ENCODE measurements around the gene TSPAN12. TPM values are rescaled to one million over a fixed set of nuclear protein-coding genes. Genes with fewer than 3 reads are reported as not detected.
A peak's percentile ranks its signal among the peaks of the same experiment; 100 is the strongest.
"Not testable (repeated sequence)": the region's sequence is repeated elsewhere in the genome, so short reads cannot be mapped to it uniquely, and the experiment has no call there.

TSPAN12 gene
- total RNA-seq, 1 experiment from 2014 or later = 26.5 TPM

DNA sequence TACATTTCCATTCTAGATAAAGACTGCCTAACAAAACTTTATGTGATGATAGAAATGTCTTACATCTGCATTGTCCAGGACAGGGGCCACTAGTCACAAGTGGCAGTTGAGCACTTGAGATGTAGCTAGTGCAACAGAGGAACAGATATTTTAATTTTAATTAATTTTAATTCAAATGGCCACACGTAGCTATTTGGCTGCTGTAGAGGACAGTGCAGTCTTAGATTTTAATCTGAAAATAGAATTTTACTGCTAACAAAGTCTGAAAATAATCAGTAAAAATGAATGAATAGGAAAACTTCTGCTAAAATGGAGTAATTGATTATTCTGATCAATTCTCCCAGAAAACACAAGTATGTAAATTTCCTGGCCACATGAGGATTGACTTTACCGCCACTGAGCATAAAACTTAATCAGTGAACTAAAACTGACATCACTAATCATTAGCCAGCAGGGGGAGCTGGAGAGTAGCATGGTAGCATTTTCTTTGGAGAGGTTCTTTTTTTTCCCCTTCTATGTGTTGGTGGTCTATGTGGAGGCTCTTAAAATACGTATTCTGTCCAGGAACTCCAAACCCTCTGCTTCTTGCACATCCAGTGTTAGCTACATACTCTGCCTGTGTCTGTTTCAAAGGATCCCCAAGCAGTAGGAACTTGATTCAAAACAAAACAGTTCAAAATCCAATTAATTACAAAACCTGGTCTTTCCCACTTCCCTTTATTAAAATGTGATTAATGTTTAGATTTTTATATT is 52.1 kb downstream of the TSPAN12 start:
- Histone ChIP-seq H3K36me3 (replicated peaks; ENCODE audit: control insufficient read depth, insufficient read depth, low read length) (no peaks in the 10 kb centered on the region), H3K4me3 (ENCODE audit: insufficient read depth, low read depth, low read length) (no peak overlapping the region), H3K27me3 (ENCODE audit: control insufficient read depth, insufficient read depth, low read length) (no peaks in the 10 kb centered on the region)
- peak; percentile 40 for DNase-seq

- Histone ChIP-seq H3K4me3 (ENCODE audit: insufficient read depth, low read depth, low read length) (no peak overlapping the region), H3K36me3 (replicated peaks; ENCODE audit: control insufficient read depth, insufficient read depth, low read length) (no peaks in the 10 kb centered on the region), H3K27me3 (ENCODE audit: control insufficient read depth, insufficient read depth, low read length) (no peaks in the 10 kb centered on the region)
- no peak for DNase-seq
Observed at GRCh38 chr7:120802751-120803150, 55.2 kb downstream of the TSPAN12 start.

DNA sequence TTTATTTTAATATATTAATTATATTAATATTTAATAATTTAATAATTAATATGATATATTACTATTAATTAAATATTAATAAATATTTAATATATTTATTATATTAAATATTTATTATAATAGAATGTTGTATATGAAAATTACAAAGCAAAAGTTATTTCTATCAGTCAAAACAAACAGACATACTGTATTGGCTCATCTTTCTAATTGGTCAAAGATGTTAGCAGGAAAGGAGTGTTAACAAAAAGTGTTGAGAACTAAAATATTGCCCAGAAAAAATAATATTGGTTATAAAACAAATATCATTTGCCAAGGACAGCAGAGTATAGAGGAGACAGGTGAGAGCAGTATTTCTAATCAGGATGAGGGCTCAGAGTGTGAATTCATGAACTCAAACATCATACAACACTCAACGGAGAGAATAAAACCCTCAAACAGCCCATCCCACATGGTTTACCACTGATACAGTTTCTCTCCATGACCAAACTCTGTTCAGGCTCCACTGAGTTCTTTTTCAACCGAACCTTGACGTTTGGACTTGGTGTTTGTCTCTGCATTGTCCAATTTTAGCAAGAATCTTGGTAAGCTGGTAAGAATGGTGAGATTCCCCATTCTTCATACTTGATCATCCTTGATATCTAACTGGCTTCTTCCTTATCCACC is 58.0 kb downstream of the TSPAN12 start:
- Histone ChIP-seq H3K4me3 (ENCODE audit: insufficient read depth, low read depth, low read length) (no peak overlapping the region), H3K27me3 (ENCODE audit: control insufficient read depth, insufficient read depth, low read length) (no peaks in the 10 kb centered on the region), H3K36me3 (replicated peaks; ENCODE audit: control insufficient read depth, insufficient read depth, low read length) (no peaks in the 10 kb centered on the region)
- DNase-seq = no peak

DNA sequence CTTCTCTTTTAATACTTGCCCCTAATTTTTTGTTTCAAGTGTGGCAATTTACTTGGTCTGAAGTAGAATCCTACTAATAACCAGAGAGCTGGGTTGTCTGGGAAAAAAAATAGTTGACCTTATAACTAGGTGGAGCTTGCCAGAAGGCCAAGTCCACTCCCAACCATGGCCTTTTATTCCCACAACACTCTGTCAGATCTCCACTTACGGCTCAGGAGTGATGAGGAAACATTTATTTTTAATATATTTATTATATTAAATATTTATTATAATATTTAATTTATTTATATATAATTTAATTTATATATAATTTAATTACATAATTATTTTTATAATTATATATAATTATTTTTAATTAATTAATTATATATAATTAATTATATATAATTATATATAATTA is 58.8 kb downstream of the TSPAN12 start:
- Histone ChIP-seq H3K27me3 (ENCODE audit: control insufficient read depth, insufficient read depth, low read length) (no peaks in the 10 kb centered on the region), H3K4me3 (ENCODE audit: insufficient read depth, low read depth, low read length) (no peak overlapping the region), H3K36me3 (replicated peaks; ENCODE audit: control insufficient read depth, insufficient read depth, low read length) (no peaks in the 10 kb centered on the region)
- DNase-seq = no peak

DNA sequence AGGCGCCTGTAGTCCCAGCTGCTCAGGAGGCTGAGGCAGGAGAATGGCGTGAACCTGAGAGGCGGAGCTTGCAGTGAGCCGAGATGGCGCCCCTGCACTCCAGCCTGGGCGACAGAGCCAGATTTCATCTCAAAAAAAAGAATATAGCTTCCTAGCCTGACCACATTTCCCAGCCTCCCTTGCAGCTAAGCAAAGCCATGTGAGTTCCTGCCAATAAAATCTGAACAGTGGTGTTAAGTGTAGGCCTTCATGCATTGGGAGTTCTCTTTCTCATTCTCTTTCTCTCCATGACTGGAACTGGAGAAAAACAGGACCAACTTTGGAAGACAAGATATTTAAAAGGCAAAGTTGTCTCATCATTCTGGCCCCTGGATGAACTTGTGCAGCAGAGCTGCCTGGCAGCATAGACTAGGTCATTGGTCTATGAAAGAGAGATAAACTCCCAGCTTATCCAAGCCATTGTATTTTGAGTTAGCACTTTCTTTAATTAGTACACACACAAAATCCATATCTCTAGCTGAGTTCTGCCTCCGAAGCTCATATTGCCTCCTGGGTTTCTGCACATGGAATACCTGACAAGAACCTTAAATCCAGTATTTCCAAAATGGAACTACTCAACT is 60.8 kb downstream of the TSPAN12 start:
- H3K27me3 ChIP-seq (ENCODE audit: control insufficient read depth, insufficient read depth, low read length) = no peaks in the 10 kb centered on the region
- H3K4me3 ChIP-seq (ENCODE audit: insufficient read depth, low read depth, low read length) = no peak overlapping the region
- DNase-seq = no peak
- H3K36me3 ChIP-seq (replicated peaks; ENCODE audit: control insufficient read depth, insufficient read depth, low read length) = no peaks in the 10 kb centered on the region

DNA sequence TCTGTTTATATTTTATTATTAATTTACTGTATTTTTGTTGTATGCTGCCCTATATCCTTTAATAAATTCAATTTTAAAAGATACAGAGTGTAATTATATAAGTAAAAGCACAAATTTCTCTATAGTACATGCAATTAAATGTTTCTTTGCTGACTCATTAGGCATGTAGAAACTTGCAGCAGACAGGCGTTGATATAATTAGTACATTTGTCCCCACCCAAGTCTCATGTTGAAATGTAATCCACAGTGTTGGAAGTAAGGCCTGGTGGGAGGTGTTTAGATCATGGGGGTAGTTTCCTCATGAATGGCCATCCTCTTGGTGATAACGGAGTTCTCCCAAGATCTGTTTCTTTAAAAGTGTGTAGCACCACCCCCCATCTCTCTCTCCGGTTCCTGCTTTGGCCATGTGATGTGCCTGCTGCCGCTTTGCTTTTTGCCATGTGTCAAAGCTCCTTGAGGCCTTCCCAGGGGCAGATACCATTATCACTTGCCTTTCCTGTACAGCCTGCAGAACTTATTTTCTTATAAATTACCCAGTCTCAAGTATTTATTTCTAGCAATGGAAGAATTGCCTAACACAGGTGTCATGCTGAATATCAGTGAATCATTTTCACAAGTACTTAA is 63.7 kb downstream of the TSPAN12 start:
- H3K36me3 ChIP-seq (replicated peaks; ENCODE audit: control insufficient read depth, insufficient read depth, low read length) = no peaks in the 10 kb centered on the region
- H3K4me3 ChIP-seq (ENCODE audit: insufficient read depth, low read depth, low read length) = no peak overlapping the region
- DNase-seq = no peak
- H3K27me3 ChIP-seq (ENCODE audit: control insufficient read depth, insufficient read depth, low read length) = no peaks in the 10 kb centered on the region

DNA sequence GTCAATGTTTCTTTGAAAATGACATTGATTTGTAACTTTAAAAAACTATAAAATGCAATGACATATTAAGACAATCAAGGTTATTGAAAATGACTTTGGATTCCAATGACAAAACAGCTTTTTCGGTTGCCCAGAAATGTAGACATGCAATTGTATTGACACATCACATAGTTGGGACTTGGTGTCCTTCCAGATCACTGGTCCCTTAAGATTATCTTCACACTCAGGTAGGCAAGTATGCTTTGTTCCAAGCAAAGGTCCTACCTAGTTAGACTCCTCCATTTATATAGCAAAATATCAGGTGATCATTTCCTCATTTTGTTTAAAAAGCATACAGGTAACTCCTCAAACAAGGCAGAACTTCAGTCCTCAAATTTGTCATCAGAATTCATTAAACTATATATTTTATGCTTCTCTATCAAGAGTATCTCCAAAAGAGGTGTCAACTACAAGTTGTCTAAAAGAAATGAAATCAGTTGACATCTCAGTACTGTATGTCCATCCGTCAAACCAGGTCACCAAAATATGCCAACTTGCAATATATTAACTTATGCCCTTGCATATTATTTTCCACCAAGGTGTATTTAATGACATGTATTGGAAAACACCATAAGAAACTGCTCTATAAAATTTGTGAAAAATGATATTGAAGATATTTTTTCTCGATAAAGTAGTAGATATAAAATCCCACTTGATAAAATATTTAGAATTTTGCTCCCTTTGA is 64.6 kb downstream of the TSPAN12 start:
- H3K36me3 ChIP-seq (replicated peaks; ENCODE audit: control insufficient read depth, insufficient read depth, low read length) = no peaks in the 10 kb centered on the region
- DNase-seq = no peak
- H3K4me3 ChIP-seq (ENCODE audit: insufficient read depth, low read depth, low read length) = no peak overlapping the region
- no peaks in the 10 kb centered on the region for H3K27me3 ChIP-seq (ENCODE audit: control insufficient read depth, insufficient read depth, low read length)

GRCh38 chr7:120792861-120793130 is 65.1 kb downstream of the TSPAN12 start:
- DNase-seq = no peak
- Histone ChIP-seq H3K4me3 (ENCODE audit: insufficient read depth, low read depth, low read length) (no peak overlapping the region), H3K27me3 (ENCODE audit: control insufficient read depth, insufficient read depth, low read length) (no peaks in the 10 kb centered on the region), H3K36me3 (replicated peaks; ENCODE audit: control insufficient read depth, insufficient read depth, low read length) (no peaks in the 10 kb centered on the region)

DNA sequence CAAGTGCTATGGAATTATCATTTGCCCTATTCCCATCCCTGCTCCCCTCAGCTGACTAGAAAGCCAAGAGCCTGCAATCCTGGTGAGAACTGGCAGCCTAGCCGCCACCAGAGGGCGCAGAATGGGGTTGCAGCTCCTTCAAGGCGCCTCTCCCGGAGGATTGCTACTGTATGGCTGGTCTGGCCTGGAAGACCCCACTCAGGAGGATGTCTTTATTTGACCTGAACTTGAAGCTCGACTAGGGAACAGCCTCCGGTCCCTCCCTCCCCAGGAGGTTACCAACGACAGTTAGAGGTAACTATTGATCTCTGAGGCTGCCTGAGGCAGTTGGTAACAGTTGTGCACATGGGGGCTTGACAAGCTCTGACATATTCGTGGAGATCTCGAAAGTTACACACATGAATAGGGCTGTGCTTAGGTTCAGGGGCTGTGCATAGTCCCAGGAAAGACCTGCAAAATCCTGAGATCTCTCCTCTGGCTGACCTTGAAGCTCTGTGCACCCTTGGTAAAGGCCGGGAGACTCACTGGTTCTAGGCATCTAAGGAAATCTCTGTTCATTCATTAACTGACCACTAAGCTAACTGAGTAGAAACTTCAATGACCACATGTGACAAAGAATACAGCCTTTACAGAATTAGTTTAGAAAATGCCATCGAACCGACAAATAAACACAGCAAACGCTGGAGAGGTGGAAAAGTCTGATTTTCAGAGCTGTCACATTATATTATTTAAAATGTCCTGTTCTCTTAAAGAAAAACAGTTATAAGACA is 65.7 kb downstream of the TSPAN12 start:
- H3K36me3 ChIP-seq (replicated peaks; ENCODE audit: control insufficient read depth, insufficient read depth, low read length) = no peaks in the 10 kb centered on the region
- peak; percentile 38 for DNase-seq
- H3K4me3 ChIP-seq (ENCODE audit: insufficient read depth, low read depth, low read length) = no peak overlapping the region
- no peaks in the 10 kb centered on the region for H3K27me3 ChIP-seq (ENCODE audit: control insufficient read depth, insufficient read depth, low read length)

- Histone ChIP-seq H3K4me3 (ENCODE audit: insufficient read depth, low read depth, low read length) (no peak overlapping the region), H3K36me3 (replicated peaks; ENCODE audit: control insufficient read depth, insufficient read depth, low read length) (no peaks in the 10 kb centered on the region), H3K27me3 (ENCODE audit: control insufficient read depth, insufficient read depth, low read length) (no peaks in the 10 kb centered on the region)
- no peak for DNase-seq
Observed at GRCh38 chr7:120785095-120785494, 72.8 kb downstream of the TSPAN12 start.

- no peak for DNase-seq
- Histone ChIP-seq H3K36me3 (replicated peaks; ENCODE audit: control insufficient read depth, insufficient read depth, low read length) (no peaks in the 10 kb centered on the region), H3K27me3 (ENCODE audit: control insufficient read depth, insufficient read depth, low read length) (no peaks in the 10 kb centered on the region), H3K4me3 (ENCODE audit: insufficient read depth, low read depth, low read length) (no peak overlapping the region)
Observed at GRCh38 chr7:120783721-120784120, 74.2 kb downstream of the TSPAN12 start.

DNA sequence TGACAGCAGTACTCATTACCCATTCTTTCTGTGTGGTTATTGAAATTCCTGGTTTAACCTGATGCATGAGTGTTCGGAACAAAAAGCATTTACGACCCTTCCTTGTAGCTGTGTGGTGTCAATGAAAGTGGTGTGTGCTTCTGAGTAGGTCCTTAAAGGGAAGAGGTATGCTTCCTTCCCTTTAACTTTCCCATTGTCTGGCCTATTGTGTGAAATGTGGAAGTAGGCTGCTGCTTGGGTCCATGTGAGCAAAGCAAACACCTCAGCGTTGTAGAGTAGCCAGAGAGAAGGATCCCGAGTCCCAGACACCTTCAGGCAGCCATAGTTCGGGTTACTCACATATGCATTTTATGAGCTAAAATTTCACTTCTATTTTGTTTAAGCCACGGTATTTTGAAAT is 74.7 kb downstream of the TSPAN12 start:
- Histone ChIP-seq H3K27me3 (ENCODE audit: control insufficient read depth, insufficient read depth, low read length) (no peaks in the 10 kb centered on the region), H3K4me3 (ENCODE audit: insufficient read depth, low read depth, low read length) (no peak overlapping the region), H3K36me3 (replicated peaks; ENCODE audit: control insufficient read depth, insufficient read depth, low read length) (no peaks in the 10 kb centered on the region)
- DNase-seq = no peak

DNA sequence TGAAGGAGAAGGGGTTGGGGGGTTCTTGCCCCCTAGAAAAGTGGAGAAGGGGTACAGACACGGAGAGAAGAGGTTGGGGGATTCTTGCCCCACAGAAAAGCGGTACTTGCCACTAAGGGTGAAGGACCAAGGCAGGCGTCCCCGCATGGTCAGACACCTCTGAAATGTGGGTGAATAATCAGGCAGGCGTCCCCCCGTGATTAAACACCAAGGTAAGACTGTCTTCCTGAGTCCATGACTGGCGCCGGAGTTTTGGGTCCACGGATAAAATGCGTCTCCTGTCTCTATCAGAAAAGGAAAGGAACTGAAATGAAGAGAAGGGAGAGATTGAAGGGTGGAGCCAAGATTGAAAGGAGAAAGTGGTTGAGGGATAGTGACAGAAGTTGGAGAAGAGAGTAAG is 76.0 kb downstream of the TSPAN12 start:
- not testable (repeated sequence) for H3K27me3 ChIP-seq (ENCODE audit: control insufficient read depth, insufficient read depth, low read length); H3K4me3 ChIP-seq (ENCODE audit: insufficient read depth, low read depth, low read length); DNase-seq; H3K36me3 ChIP-seq (replicated peaks; ENCODE audit: control insufficient read depth, insufficient read depth, low read length)

DNA sequence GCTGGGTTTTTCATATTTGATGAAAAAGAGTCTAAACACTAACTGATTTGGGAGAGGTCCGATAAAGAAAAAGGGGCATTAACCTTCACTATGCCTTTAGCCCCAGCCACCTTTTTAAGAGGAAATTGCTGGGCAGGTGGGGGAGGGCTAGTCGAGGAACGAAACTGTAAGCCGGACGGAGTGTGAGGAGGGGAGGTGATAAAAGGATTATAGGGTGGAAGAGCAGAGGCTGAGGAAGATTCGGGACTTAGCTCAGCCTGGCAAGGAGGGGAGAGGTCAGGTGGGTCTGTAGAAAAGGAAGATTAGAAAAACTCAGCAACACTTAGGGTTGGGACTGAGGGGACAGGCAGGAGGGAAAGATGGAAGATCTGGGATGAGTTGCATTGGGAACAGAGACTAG is 77.0 kb downstream of the TSPAN12 start:
- Histone ChIP-seq H3K27me3 (ENCODE audit: control insufficient read depth, insufficient read depth, low read length) (no peaks in the 10 kb centered on the region), H3K36me3 (replicated peaks; ENCODE audit: control insufficient read depth, insufficient read depth, low read length) (no peaks in the 10 kb centered on the region), H3K4me3 (ENCODE audit: insufficient read depth, low read depth, low read length) (no peak overlapping the region; the same call in 1 of the 2 replicates)
- no peak for DNase-seq

Measured in H7 (cell line).